ENCODE results near the gene MYO10. TPM values are rescaled to one million over a fixed set of nuclear protein-coding genes. Genes with fewer than 3 reads are reported as not detected.

Gene MYO10
- total and polyA plus RNA-seq, 2 of the 8 experiments (the other 6 are each of a cell fraction or from before 2014, with no cell fraction given), result 21.5 to 107 TPM

- no peak overlapping the region for H2BK12ac ChIP-seq (ENCODE audit: low read depth, low read length)
- no peak overlapping the region for H3K4me3 ChIP-seq (ENCODE audit: extremely low read depth in 1 of 4, insufficient read depth in 2 of 4, low read depth in 3 of 4, low read length in 4 of 4)
- no peak overlapping the region for H4K8ac ChIP-seq (ENCODE audit: extremely low read depth, insufficient read depth, low read length)
- no peak overlapping the region for H3K14ac ChIP-seq (ENCODE audit: insufficient read length)
- TF ChIP-seq POU5F1 (IDR thresholded peaks at IDR 0.05; ENCODE audit: low read depth, low read length) (no peak), KDM4A (IDR thresholded peaks at IDR 0.05; ENCODE audit: low read depth, low read length, severe bottlenecking) (no peak), SIN3A (conservative IDR thresholded peaks at IDR 0.05 in 1 of 2, IDR thresholded peaks at IDR 0.05 in 1 of 2; ENCODE audit: low read depth in 1 of 2, low read length in 2 of 2) (no peak), NRF1 (IDR thresholded peaks at IDR 0.05; ENCODE audit: low read depth, low read length) (no peak), POLR2A (IDR thresholded peaks at IDR 0.05; ENCODE audit: control extremely low read depth in 1 of 2, low read depth in 2 of 2, low read length in 2 of 2) (no peak), CBX5 (IDR thresholded peaks at IDR 0.05; ENCODE audit: low read depth, low read length) (no peak)
- H3K79me2 ChIP-seq (ENCODE audit: control insufficient read depth in 1 of 2, insufficient read depth in 2 of 2, low read length in 2 of 2), result peaks cover 0 to 8% of the 10 kb centered on the region in 2 experiments; a peak in 2 of 4 replicates
- H2BK120ac ChIP-seq (replicated peaks; ENCODE audit: low read depth, low read length), result no peak overlapping the region
- H3K79me1 ChIP-seq (ENCODE audit: low read depth, low read length), result no peaks in the 10 kb centered on the region
- no peak overlapping the region for H3K4ac ChIP-seq (replicated peaks; ENCODE audit: insufficient read length, low read depth, low read length)
- H3K9ac ChIP-seq (replicated peaks in 1 of 4; ENCODE audit: extremely low read depth in 1 of 4, low read depth in 3 of 4, low read length in 3 of 4), result no peak overlapping the region
- 92% methylated on average over 7 of the region's 7 CpGs; no CpG with 5 or more reads in 1 of the 2 experiments for WGBS, 2 experiments (ENCODE audit: extremely low coverage in 1 of 2, insufficient coverage in 1 of 2, insufficient read length in 1 of 2, insufficient replicate concordance in 2 of 2, low coverage in 1 of 2, low lambda C conversion rate in 2 of 2, missing lambda C conversion rate in 1 of 2)
- ChIA-PET POLR2A (ENCODE audit: partially characterized antibody) (no interaction called here), CTCF (ENCODE audit: partially characterized antibody) (interaction anchor here (0.6 to 3.3 kb wide), 3 partner anchors 61 to 495 kb away, joined by 3 to 8 read pairs (median 3); no protein-coding TSS in a partner anchor)
- DNase-seq (ENCODE audit: low read depth in 1 of 2, low spot score in 2 of 2) (no peak), FAIRE-seq (no peak)
- no peaks in the 10 kb centered on the region for H3K36me3 ChIP-seq (ENCODE audit: control insufficient read depth in 2 of 4, insufficient read depth in 4 of 4, low read length in 3 of 4)
- no peak overlapping the region for H3K23ac ChIP-seq (ENCODE audit: insufficient read length)
- no peak overlapping the region for H3K27ac ChIP-seq (ENCODE audit: low read depth, low read length)
- no peaks in the 10 kb centered on the region for H4K20me1 ChIP-seq (replicated peaks in 1 of 2; ENCODE audit: control insufficient read depth in 1 of 2, insufficient read depth in 2 of 2, low read length in 2 of 2)
- H3K18ac ChIP-seq (ENCODE audit: extremely low read depth, low read length), result no peak overlapping the region
- H4K91ac ChIP-seq (replicated peaks; ENCODE audit: insufficient read length, low read length), result no peak overlapping the region
- H3K56ac ChIP-seq (replicated peaks; ENCODE audit: insufficient read length, low read depth, low read length), result no peak overlapping the region
- no peak overlapping the region for H4K5ac ChIP-seq (ENCODE audit: insufficient read length, low read depth, low read length)
- no peak overlapping the region for H2AFZ ChIP-seq (ENCODE audit: low read length)
- H2BK20ac ChIP-seq (ENCODE audit: low read length), result no peak overlapping the region
- no peaks in the 10 kb centered on the region for H3K27me3 ChIP-seq (replicated peaks in 1 of 4; ENCODE audit: control insufficient read depth in 3 of 4, extremely low read depth in 1 of 4, insufficient read depth in 3 of 4, low read length in 3 of 4)
- H3K4me1 ChIP-seq (replicated peaks in 1 of 4; ENCODE audit: control insufficient read depth in 3 of 4, insufficient read depth in 4 of 4, low read length in 3 of 4), result peaks cover 0 to 14% (median 3%) of the 10 kb centered on the region in 4 experiments; a peak in 4 of 7 replicates
- H2AK5ac ChIP-seq (ENCODE audit: low read depth, low read length), result no peak overlapping the region
- H3K4me2 ChIP-seq (ENCODE audit: insufficient read depth in 1 of 2, low read depth in 2 of 2, low read length in 2 of 2), result no peak overlapping the region
- H3K23me2 ChIP-seq (ENCODE audit: low read depth, low read length), result no peaks in the 10 kb centered on the region
- H2BK5ac ChIP-seq (ENCODE audit: low read depth, low read length), result no peak overlapping the region
- H3K9me3 ChIP-seq (ENCODE audit: insufficient read depth in 2 of 2, low read depth in 1 of 2, low read length in 1 of 2), result no peaks in the 10 kb centered on the region
- H2BK15ac ChIP-seq (ENCODE audit: low read length), result no peak overlapping the region
These were observed 83.7 kb downstream of the MYO10 start for GRCh38 chr5:16852251-16853005.
